Fibroblast of mammary gland (primary cell): ENCODE data around the gene SLC25A40.

Experiments
- DNase-seq: peaks from one replicate; pipeline ENCODE4 v3.0.0-alpha.2; 2010; ENCODE audit warnings: low read depth
- H3K4me3 ChIP-seq: 2 replicates; pipeline ENCODE4 v1.5.1; 2011; ENCODE audit warnings: low read depth, mild to moderate bottlenecking, low read length, moderate library complexity; ENCODE audit not compliant: control insufficient read depth
- CTCF ChIP-seq: conservative IDR thresholded peaks from 2 replicates; pipeline ENCODE4 v1.5.1; 2011; ENCODE audit warnings: low read depth, low read length, inconsistent platforms; ENCODE audit not compliant: control insufficient read depth, insufficient read depth

Gene SLC25A40

DNA sequence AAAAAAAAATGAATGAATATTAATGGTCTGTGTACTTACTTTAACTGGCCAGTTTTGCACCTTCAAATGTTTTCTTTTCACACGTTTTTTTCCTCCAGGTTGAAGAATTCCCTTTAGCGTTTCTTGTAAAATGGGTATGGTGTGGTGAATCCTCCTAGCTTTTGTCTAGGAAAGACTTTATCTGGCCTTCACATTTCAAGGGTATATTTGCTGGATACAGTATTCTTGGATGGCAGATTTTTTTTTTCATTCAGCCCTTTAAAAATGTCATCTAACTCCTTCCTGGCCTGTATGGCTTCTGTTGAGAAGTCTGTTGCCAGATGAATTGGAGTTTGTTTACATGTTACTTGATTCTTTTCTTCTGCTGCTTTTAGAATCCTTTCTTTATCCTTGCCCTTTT lies 10.1 kb downstream of the SLC25A40 start:
- H3K4me3 ChIP-seq = no peak overlapping the region
- no peak for DNase-seq
- TF ChIP-seq CTCF = no peak

GRCh38 chr7:87858417-87859100 lies 17.6 kb downstream of the SLC25A40 start:
- no peak for TF ChIP-seq CTCF
- DNase-seq = no peak
- H3K4me3 ChIP-seq = no peak overlapping the region

DNA sequence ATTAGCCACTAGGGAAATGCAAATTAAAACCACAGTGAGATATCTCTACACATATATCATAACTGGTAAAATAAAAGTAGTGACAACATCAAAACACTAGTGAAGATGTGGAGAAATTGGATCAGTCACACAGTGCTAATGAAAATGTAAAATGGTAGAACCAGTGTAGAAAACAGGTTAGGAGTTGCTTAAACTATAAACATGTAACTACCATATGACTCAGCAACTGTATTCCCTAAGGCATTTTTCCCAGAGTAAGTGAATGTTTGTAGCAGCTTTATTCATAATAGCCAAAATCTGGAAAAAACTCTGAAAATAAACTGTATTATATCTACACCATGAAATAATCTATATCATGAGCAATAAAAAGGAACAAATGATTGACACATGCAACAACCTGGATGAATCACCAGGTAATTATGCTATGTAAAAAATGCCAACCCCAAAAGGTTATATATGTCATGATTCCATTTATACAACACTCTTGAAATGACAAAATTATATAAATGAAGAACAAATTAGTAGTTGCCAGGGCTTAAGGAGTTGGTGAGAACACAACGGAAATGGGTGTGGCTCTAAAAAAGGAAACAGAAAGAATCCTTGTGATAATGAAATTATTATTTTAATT lies 22.8 kb downstream of the SLC25A40 start:
- H3K4me3 ChIP-seq = no peak overlapping the region
- peak; percentile 75 for DNase-seq
- TF ChIP-seq CTCF = no peak

DNA sequence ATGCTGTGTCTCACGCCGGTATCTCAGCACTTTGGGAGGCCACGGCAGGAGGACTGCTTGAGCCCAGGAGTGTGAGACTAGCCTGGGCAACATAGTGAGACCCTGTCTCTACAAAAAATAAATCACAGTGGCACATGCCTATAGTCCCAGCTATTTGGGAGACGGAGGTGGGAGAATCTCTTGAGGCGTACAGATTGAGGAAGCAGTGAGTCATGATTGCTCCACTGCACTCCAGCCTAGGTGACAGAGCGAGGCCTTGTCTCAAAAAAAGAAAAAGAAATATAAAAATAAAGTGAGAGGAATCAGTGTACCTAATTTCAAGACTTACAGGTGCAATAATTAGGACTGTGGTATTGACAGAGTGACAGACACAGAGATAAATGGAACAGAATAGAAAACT lies 23.9 kb downstream of the SLC25A40 start:
- H3K4me3 ChIP-seq = no peak overlapping the region
- no peak for TF ChIP-seq CTCF
- no peak for DNase-seq

- H3K4me3 ChIP-seq = no peak overlapping the region
- TF ChIP-seq CTCF = no peak
- DNase-seq = no peak
Measured at GRCh38 chr7:87850836-87851593, 25.1 kb downstream of the SLC25A40 start.

DNA sequence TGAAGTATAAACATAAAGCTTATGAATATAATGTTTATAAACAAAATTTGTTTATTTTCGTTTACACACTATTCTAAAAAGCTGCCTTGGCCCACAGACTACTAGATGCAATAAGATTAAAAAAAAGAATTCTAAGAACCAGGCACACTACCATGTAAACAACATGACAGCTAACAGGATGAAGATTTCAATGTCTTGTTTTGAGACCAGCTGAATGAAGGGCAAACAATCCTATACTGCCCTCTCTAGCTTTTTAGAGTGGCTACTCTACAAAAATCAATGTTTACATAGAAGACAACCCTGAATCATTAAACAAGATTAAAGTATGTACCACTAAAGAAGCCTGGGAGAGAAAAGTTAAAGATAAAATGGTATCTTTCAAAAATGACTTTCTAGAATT lies 38.6 kb downstream of the SLC25A40 start:
- TF ChIP-seq CTCF = no peak
- no peak overlapping the region for H3K4me3 ChIP-seq
- no peak for DNase-seq
